HuH-7 (cell line): ENCODE measurements around the gene PCDHGB2.
A peak's percentile ranks its signal among the peaks of the same experiment; 100 is the strongest.
"Not testable (repeated sequence)": the region's sequence is repeated elsewhere in the genome, so short reads cannot be mapped to it uniquely, and the experiment has no call there.

Experiments
- DNase-seq: peaks from one replicate; pipeline ENCODE4 v3.0.0; 2011; ENCODE audit warnings: low spot score

PCDHGB2 gene

DNA sequence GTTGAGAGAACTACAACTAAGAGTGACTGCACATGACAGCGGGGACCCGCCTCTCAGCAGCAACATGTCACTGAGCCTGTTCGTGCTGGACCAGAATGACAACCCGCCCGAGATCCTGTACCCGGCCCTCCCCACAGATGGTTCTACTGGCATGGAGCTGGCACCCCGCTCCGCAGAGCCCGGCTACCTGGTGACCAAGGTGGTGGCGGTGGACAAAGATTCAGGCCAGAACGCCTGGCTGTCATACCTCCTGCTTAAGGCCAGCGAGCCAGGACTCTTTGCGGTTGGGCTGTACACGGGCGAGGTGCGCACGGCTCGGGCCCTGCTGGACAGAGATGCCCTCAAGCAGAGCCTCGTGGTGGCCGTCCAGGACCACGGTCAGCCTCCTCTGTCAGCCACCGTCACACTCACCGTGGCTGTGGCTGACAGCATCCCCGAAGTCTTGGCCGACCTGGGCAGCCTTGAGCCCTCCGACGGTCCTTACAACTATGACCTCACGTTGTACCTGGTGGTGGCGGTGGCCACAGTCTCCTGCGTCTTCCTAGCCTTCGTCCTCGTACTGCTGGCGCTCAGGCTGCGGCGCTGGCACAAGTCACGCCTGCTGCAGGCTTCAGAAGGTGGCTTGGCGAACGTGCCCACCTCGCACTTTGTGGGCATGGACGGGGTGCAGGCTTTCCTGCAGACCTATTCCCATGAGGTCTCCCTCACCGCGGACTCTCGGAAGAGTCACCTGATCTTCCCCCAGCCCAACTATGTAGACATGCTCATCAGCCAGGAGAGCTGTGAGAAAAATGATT, 24.9 kb downstream of the PCDHGB2 start:
- DNase-seq = no peak

DNA sequence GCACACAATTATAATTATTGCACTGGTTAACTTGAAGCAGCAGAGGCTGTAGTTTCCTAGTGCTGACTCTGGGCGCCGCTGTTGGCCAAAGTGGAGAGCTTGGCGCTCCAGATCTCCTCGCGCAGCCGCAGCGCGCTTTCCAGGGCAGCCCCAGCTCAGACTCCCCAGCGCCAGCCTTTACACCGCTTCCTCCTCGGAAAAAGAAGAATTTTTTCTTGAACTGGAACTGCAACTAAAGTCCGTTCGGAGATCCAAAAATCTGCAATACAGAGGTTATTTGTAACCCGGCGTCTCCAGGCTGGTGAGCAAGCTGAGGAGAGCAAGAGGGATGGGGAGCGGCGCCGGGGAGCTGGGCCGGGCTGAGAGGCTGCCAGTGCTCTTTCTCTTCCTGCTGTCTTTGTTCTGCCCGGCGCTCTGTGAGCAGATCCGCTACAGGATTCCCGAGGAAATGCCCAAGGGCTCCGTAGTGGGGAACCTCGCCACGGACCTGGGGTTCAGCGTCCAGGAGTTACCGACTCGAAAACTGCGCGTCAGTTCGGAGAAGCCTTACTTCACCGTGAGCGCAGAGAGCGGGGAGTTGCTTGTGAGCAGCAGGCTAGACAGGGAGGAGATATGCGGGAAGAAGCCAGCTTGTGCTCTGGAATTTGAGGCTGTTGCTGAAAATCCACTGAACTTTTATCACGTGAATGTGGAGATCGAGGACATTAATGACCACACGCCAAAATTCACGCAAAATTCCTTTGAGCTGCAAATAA, 27.9 kb downstream of the PCDHGB2 start, which contains the start of gene PCDHGB4:
Gene PCDHGB4, plus strand, starts transcription at position 142 of the 755 bp plus-strand sequence. Its CDS starts 187 bp downstream, at position 329.
- not testable (repeated sequence) for DNase-seq

DNA sequence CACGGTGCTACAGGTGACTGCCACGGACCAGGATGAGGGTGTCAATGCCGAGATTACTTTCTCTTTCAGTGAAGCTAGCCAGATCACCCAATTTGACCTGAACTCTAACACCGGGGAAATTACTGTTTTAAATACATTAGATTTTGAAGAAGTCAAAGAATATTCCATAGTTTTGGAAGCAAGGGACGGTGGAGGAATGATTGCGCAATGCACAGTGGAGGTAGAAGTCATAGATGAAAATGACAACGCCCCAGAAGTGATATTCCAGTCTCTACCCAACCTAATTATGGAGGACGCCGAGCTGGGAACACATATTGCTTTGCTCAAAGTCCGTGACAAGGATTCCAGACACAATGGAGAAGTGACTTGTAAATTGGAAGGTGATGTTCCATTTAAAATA, 28.9 kb downstream of the PCDHGB2 start:
- DNase-seq = no peak

DNA sequence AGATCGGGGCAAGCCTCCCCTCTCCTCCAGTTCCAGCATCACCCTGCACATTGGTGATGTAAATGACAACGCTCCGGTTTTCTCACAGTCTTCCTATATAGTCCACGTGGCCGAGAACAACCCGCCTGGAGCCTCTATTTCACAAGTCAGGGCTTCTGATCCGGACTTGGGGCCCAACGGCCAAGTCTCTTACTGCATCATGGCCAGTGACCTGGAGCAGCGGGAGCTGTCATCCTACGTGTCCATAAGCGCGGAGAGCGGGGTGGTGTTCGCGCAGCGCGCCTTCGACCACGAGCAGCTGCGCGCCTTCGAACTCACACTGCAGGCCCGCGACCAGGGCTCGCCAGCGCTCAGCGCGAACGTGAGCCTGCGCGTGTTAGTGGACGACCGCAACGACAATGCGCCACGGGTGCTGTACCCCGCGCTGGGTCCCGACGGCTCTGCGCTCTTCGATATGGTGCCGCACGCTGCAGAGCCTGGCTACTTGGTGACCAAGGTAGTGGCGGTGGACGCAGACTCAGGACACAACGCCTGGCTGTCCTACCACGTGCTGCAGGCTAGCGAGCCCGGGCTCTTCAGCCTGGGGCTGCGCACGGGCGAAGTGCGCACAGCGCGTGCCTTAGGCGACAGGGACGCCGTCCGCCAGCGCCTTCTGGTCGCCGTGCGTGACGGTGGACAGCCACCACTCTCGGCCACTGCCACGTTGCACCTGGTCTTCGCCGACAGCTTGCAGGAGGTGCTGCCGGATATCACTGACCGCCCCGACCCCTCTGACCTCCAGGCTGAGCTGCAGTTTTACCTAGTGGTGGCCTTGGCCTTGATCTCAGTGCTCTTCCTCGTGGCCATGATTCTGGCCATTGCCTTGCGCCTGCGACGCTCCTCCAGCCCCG, 29.6 kb downstream of the PCDHGB2 start:
- DNase-seq = no peak

DNA sequence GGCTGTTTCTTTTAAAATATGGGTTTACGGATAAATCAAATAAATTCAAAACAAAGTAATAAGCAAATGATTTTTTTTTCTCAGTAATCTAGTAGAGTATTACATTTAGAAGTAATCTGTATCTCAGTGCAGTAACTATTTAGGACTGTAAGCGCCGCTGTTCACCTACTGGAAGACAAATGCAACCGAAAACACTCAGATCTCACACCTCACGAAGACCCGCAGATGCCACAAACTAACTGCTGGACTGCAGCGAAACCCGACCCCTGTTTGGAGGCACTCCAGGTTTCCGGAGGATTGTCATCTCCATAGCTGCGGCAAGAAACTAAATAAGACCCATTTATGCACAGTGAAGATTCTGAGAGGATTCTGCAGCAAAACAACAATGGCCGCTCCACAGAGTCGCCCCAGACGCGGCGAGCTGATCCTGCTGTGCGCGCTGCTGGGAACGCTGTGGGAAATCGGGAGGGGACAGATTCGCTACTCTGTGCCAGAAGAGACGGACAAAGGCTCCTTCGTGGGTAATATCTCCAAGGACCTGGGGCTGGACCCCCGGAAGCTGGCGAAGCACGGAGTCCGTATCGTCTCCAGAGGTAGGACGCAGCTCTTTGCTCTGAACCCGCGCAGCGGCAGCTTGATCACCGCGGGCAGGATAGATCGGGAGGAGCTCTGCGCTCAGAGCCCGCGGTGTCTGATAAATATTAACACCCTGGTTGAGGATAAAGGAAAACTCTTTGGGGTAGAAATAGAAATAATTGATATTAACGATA, 32.8 kb downstream of the PCDHGB2 start, which contains the start of gene PCDHGA8:
Gene PCDHGA8, plus strand, starts transcription at position 205 of the 770 bp plus-strand sequence. Its CDS starts 181 bp downstream, at position 386.
- no peak for DNase-seq

DNA sequence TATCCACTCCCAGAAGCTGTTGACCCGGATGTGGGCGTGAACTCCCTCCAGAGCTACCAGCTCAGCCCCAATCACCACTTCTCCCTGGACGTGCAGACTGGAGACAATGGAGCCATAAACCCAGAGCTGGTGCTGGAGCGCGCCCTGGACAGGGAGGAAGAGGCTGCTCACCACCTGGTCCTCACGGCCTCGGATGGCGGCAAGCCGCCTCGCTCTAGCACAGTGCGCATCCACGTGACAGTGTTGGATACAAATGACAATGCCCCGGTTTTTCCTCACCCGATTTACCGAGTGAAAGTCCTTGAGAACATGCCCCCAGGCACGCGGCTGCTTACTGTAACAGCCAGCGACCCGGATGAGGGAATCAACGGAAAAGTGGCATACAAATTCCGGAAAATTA, 33.5 kb downstream of the PCDHGB2 start:
- no peak for DNase-seq

DNA sequence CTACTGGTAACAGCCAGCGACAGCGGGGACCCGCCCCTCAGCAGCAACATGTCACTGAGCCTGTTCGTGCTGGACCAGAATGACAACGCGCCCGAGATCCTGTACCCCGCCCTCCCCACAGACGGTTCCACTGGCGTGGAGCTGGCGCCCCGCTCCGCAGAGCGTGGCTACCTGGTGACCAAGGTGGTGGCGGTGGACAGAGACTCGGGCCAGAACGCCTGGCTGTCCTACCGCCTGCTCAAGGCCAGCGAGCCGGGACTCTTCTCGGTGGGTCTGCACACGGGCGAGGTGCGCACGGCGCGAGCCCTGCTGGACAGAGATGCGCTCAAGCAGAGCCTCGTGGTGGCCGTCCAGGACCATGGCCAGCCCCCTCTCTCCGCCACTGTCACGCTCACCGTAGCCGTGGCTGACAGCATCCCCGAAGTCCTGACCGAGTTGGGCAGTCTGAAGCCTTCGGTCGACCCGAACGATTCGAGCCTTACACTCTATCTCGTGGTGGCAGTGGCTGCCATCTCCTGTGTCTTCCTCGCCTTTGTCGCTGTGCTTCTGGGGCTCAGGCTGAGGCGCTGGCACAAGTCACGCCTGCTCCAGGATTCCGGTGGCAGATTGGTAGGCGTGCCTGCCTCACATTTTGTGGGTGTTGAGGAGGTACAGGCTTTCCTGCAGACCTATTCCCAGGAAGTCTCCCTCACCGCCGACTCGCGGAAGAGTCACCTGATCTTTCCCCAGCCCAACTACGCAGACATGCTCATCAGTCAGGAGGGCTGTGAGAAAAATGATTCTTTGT, 34.8 kb downstream of the PCDHGB2 start:
- DNase-seq = not testable (repeated sequence)

DNA sequence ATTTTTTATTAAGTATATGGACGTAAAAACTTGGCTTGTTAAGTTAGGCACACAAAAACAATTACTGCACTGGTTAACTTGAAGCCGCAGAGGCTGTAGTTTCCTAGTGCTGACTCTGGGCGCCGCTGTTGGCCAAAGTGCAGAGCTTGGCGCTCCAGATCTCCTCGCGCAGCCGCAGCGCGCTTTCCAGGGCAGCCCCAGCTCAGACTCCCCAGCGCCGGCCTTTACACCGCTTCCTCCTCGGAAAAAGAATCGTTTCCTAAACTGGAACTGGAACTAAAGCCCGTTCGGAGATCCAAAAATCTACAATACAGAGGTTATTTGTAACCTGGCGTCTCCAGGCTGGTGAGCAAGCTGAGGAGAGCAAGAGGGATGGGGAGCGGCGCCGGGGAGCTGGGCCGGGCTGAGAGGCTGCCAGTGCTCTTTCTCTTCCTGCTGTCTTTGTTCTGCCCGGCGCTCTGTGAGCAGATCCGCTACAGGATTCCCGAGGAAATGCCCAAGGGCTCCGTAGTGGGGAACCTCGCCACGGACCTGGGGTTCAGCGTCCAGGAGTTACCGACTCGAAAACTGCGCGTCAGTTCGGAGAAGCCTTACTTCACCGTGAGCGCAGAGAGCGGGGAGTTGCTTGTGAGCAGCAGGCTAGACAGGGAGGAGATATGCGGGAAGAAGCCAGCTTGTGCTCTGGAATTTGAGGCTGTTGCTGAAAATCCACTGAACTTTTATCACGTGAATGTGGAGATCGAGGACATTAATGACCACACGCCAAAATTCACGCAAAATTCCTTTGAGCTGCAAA, 38.2 kb downstream of the PCDHGB2 start, which contains the start of gene PCDHGB5:
Gene PCDHGB5, plus strand, starts transcription at position 192 of the 796 bp plus-strand sequence. Its CDS starts 181 bp downstream, at position 373.
- peak; percentile 74 for DNase-seq

DNA sequence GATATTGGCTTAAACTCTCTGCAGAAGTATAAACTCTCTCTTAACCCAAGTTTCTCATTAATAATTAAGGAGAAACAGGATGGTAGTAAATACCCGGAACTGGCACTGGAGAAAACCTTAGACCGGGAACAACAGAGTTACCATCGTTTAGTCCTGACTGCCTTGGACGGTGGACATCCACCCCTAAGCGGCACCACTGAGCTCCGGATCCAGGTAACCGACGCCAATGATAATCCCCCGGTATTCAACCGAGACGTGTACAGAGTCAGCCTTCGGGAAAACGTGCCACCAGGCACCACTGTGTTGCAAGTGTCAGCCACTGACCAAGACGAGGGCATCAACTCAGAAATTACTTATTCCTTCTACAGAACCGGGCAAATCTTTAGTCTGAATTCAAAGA, 38.8 kb downstream of the PCDHGB2 start:
- no peak for DNase-seq

DNA sequence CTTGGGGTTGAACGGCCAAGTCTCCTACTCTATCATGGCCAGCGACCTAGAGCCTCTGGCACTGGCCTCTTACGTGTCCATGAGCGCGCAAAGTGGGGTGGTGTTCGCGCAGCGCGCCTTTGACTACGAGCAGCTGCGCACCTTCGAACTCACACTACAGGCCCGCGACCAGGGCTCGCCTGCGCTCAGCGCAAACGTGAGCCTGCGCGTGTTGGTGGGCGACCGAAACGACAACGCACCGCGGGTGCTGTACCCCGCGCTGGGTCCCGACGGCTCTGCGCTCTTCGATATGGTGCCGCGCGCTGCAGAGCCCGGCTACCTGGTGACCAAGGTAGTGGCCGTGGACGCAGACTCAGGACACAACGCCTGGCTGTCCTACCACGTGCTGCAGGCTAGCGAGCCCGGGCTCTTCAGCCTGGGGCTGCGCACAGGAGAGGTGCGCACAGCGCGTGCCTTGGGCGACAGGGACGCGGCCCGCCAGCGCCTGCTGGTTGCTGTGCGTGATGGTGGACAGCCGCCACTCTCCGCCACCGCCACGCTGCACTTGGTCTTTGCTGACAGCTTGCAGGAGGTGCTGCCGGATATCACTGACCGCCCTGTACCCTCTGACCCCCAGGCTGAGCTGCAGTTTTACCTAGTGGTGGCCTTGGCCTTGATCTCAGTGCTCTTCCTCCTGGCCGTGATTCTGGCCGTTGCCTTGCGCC, 39.9 kb downstream of the PCDHGB2 start:
- DNase-seq = no peak

DNA sequence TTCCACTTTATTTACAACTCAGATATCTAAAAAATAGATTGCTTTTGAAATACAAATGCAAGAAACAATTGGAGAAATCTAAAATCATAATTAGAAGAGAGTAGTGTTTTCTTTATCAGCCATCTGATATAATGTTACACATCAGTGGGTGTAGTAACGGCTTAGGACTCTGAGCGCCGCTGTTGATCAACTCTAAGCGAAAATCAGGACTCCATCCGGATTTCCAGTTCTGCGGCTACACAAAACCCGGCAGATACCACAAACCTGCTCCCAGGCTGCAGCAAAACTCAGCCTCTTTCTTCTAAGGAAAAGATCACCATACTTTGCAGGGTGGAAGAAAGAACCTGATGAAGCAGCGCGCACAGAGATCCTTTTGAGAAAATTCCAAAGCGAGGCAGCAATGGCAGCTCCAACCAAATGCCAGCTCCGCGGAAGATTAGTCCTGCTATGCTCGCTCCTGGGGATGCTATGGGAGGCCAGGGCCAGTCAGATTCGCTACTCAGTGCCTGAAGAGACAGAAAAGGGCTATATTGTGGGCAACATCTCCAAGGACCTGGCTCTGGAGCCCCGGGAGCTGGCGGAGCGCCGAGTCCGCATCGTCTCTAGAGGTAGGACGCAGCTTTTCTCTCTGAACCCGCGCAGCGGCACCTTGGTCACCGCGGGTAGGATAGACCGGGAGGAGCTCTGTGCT, 42.9 kb downstream of the PCDHGB2 start, which contains the start of gene PCDHGA9:
Gene PCDHGA9, plus strand, starts transcription at position 226 of the 691 bp plus-strand sequence. Its CDS starts 175 bp downstream, at position 401.
- DNase-seq = peak; percentile 38

DNA sequence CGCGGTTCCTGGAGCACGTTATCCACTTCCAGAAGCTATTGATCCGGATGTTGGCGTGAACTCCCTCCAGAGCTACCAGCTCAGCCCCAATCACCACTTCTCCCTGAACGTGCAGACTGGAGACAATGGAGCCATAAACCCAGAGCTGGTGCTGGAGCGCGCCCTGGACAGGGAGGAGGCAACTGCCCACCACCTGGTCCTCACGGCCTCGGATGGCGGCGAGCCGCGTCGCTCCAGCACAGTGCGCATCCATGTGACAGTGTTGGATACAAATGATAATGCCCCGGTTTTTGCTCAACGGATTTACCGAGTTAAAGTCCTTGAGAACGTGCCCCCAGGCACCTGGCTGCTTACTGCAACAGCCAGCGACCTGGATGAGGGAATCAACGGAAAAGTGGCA, 43.6 kb downstream of the PCDHGB2 start:
- no peak for DNase-seq

DNA sequence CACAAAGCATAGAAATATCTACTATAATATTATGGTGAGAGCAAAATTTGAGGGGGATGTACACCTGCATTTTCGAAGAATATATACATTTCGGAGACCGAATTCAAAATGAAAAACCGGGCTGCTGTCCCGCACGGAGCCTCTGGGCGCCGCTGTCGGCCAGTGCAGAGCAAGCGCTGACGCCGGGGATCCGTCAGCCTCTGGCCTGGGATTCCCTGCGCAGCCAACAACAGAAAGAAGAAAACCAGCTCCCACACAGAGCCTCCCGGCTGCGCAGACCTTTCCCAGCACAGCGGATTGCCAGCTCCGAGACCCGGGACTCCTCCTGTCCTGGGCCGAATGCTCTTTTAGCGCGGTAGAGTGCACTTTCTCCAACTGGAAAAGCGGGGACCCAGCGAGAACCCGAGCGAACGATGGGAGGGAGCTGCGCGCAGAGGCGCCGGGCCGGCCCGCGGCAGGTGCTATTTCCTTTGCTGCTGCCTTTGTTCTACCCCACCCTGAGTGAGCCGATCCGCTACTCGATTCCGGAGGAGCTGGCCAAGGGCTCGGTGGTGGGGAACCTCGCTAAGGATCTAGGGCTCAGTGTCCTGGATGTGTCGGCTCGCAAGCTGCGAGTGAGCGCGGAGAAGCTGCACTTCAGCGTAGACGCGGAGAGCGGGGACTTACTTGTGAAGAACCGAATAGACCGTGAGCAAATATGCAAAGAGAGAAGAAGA, 48.2 kb downstream of the PCDHGB2 start, which contains the start of gene PCDHGB6:
Gene PCDHGB6, plus strand, starts transcription at position 232 of the 716 bp plus-strand sequence. Its CDS starts 182 bp downstream, at position 414.
- not testable (repeated sequence) for DNase-seq

DNA sequence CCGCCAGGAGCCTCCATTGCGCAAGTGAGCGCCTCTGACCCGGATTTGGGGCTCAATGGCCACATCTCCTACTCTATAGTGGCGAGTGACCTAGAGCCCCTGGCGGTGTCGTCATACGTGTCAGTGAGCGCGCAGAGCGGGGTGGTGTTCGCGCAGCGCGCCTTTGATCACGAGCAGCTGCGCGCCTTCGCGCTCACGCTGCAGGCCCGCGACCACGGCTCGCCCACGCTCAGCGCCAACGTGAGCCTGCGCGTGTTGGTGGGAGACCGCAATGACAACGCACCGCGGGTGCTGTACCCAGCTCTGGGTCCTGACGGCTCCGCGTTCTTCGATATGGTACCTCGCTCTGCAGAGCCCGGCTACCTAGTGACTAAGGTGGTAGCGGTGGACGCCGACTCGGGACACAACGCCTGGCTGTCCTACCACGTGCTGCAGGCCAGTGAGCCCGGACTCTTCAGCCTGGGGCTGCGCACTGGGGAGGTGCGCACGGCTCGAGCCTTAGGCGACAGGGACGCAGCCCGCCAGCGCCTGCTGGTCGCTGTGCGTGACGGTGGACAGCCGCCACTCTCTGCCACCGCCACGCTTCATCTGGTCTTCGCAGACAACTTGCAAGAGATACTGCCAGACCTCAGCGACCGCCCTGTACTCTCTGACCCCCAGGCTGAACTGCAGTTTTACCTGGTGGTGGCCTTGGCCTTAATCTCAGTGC, 50.0 kb downstream of the PCDHGB2 start:
- no peak for DNase-seq

DNA sequence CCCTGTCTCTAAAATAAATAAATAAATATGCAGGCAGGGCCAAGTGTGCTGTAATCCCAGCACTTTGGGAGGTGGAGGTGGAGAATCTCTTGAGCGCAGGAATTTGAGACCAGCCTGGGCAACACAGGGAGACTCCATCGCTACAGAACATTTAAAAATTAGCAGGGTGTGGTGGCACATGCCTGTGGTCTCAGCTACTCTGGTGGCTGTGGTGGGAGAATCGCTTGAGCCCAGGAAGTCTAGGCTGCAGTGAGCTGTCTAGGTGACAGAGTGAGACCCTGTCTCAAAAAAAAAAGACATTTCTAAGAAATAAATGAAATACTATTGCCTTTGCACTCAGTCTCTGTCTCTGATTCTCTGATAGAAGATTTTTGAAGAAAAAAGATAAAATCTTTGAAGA, 51.8 kb downstream of the PCDHGB2 start:
- DNase-seq = no peak
